Activated CD4-positive, alpha-beta T cell treated with anti-CD3 and anti-CD28 coated beads, Interleukin-2, amount 10 ng/mL, durations not matched to agents 7 days and 5 days (primary cell): ENCODE results near the gene METTL9. TPM values are rescaled to one million over a fixed set of nuclear protein-coding genes. Genes with fewer than 3 reads are reported as not detected.
"Not testable (repeated sequence)": the region's sequence is repeated elsewhere in the genome, so short reads cannot be mapped to it uniquely, and the experiment has no call there.

Experiments used
- CTCF ChIA-PET: fragments of 350-600 bp; sonication (Branson Sonifier 250); formaldehyde crosslinking; loops from one replicate; lab custom pipeline; 2021; ENCODE audit warnings: antibody characterized with exemption; lab: Charles Lee
- POLR2A ChIA-PET: fragments of 350-600 bp; sonication (Branson Sonifier 250); formaldehyde crosslinking; loops from one replicate; lab custom pipeline; 2021; ENCODE audit warnings: antibody characterized with exemption; lab: Charles Lee
- DNase-seq: peaks from one replicate; pipeline ENCODE4 v3.0.0-alpha.2; 2020
- H3K27ac Mint-ChIP-seq: one replicate; pipeline ENCODE4 v1.8.0; 2021; ENCODE audit warnings: mild to moderate bottlenecking, moderate library complexity, mixed read lengths
- H3K27me3 Mint-ChIP-seq: one replicate; pipeline ENCODE4 v1.8.0; 2021; ENCODE audit warnings: mixed read lengths
- H3K36me3 Mint-ChIP-seq: one replicate; pipeline ENCODE4 v1.8.0; 2021; ENCODE audit warnings: low read depth, mixed read lengths
- H3K4me1 Mint-ChIP-seq: one replicate; pipeline ENCODE4 v1.8.0; 2021; ENCODE audit warnings: mixed read lengths
- H3K4me3 Mint-ChIP-seq: one replicate; pipeline ENCODE4 v1.8.0; 2021; ENCODE audit warnings: mild to moderate bottlenecking, moderate library complexity, mixed read lengths
- H3K9me3 Mint-ChIP-seq: one replicate; pipeline ENCODE4 v1.8.0; 2021; ENCODE audit warnings: mixed read lengths
- total RNA-seq, 2 experiments: library from RNA; stranded (reverse); gene quantifications; one replicate each; pipeline ENCODE4 v1.2.3, GENCODE V29; 2021

The METTL9 gene
- total RNA-seq, 2 experiments from 2014 or later, result 82.1 to 87.1 TPM

DNA sequence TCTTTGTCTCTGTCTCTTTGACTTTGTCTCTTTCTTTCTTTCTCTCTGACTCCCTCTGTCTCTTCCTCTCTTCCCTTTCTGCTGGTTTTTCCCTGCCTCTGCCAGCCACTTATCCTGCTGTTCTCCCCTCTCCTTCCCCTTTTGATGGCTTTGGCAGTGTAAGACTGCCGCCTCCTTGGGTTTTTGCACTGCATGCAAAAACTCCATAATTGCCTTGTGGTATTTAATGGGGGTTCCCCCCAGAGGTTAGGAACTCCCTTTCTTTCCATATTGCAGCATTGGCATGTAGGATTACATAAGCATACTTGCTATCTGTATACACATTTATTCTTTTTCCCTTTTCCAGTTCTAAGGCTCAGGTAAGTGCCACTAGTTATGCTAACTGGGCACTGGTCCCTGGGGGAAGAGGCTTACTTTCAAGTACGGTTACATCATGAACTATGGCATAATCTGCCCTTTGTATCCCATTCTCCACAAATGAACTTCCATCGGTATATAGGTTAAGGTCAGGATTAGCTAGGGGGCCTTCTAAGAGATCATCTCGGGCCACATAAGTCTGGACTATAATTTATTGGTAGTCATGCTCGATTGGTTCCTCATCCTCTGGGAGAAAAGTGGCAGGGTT is 32.7 kb downstream of the METTL9 start:
- POLR2A ChIA-PET, H3K9me3 Mint-ChIP-seq, CTCF ChIA-PET, H3K27ac Mint-ChIP-seq, H3K4me1 Mint-ChIP-seq, H3K4me3 Mint-ChIP-seq, H3K27me3 Mint-ChIP-seq, DNase-seq: not testable (repeated sequence)
- H3K36me3 Mint-ChIP-seq, result peaks cover 31% of the 10 kb centered on the region

DNA sequence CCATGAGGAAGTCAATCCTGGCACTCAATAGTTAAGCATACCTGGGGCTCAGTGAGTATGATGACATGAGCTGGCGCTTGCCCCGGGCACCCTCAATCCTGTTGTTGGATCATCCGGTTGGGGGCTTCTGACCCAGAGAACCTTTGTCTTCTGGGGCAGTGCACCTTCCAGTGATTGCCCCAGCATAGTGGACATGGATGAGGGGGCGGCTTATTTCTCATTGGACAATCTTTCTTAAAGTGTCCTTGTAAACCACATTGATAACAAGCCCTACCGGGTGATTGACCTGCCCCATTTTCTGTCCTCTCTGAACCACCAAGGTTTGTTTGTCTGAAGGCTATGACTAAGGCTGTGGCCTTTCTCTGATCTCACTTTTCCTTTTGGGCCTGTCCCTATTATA is 34.8 kb downstream of the METTL9 start:
- CTCF ChIA-PET, result interaction anchor here (0.9 kb wide), 1 partner anchor 37 kb away, joined by 3 read pairs; no protein-coding TSS in a partner anchor
- Mint-ChIP-seq H3K4me3 (no peak overlapping the region), H3K4me1 (peaks cover 19% of the 10 kb centered on the region)

DNA sequence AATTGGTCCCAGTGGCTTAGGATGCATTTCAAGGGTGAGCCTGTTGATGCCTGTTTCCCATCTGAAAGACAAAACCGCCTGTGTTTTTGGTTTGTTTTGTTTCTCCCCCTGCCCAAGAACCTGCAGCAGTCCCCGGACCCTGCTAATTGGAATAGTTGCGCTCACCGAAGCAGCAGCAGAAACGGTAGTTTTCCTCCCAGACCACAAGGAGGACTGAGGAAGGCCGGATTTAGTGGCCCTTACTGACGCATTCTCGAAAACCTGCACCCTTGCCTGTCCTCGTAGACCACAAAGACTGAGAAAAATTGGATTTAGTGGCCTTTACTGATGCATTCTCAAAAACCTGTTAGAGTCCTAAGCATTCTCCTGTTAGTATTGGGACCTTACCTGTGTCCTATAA is 36.3 kb downstream of the METTL9 start:
- H3K27me3 Mint-ChIP-seq, H3K9me3 Mint-ChIP-seq, CTCF ChIA-PET, H3K4me3 Mint-ChIP-seq, POLR2A ChIA-PET, H3K27ac Mint-ChIP-seq, H3K36me3 Mint-ChIP-seq, DNase-seq: not testable (repeated sequence)
- peaks cover 23% of the 10 kb centered on the region for H3K4me1 Mint-ChIP-seq

More for the DNA sequence above, 34.8 kb downstream of the METTL9 start:
- H3K9me3 Mint-ChIP-seq, result peaks cover 5% of the 10 kb centered on the region
- H3K27ac Mint-ChIP-seq, result no peak overlapping the region
- DNase-seq, result no peak
- POLR2A ChIA-PET, result no interaction called here
- H3K27me3 Mint-ChIP-seq, result no peaks in the 10 kb centered on the region
- peaks cover 12% of the 10 kb centered on the region for H3K36me3 Mint-ChIP-seq

DNA sequence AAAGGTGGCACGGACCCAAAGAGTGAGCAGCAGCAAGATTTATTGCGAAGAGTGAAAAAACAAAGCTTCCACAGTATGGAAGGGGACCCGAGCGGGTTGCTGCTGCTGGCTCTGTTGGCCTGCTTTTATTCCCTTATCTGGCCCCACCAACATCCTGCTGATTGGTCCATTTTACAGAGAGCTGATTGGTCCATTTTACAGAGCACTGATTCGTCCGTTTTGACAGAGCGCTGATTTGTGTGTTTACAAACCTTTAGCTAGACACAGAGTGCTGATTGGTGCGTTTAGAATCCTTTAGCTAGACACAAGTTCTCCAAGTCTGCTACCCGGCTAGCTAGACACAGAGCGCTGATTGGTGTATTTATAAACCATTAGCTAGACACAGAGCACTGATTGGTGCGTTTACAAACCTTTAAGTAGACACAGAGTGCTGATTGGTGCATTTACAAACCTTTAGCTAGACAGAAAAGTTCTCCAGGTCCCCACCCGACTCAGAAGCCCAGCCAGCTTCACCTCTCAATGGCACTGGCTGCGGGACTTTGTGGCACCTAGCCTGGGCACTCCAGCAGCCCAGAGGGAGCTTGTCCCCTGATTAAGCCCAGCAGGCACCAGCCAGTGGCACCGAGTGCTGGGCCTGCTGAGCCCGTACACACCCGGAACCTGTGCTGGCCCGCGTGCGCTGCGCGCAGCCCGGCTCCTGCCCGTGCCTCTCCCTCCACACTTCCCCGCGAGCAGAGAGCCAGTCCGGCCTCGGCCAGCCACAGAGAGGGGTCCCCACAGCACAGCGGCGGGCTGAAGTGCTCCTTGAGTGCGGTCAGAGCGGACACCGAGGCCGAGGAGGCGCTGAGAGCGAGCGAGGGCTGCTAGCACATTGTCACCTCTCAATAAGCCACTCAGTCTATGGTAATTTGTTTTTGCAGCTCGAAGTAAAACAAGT is 37.9 kb downstream of the METTL9 start:
- peaks cover 4% of the 10 kb centered on the region for H3K36me3 Mint-ChIP-seq
- DNase-seq, result no peak
- CTCF ChIA-PET, result interaction anchor here (1.1 to 1.3 kb wide), 3 partner anchors 9 to 14 kb away, joined by 3 to 5 read pairs (median 4); no protein-coding TSS in a partner anchor
- H3K4me3 Mint-ChIP-seq, result no peak overlapping the region
- H3K9me3 Mint-ChIP-seq, result no peaks in the 10 kb centered on the region
- H3K4me1 Mint-ChIP-seq, result peaks cover 27% of the 10 kb centered on the region
- H3K27me3 Mint-ChIP-seq, result no peaks in the 10 kb centered on the region
- POLR2A ChIA-PET, result no interaction called here
- no peak overlapping the region for H3K27ac Mint-ChIP-seq

DNA sequence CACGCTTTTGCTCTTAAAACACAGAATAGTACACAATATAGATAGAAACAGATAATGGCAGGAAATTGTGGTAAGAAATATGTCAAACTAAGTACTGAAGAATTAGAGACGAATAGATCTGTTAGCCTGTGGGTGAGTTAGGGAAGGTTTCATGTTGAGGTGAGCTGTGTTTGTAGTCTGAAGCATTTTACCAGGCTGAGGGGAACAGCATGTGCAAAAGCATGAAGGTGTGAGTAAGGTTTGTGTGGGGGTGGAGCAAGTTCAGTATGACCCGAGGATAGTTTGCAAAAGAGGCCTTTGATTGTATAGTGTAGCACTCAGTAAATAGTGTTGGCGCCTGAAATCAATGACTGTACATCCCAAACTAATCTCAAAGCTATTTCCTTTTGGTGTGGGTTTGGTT is 39.2 kb downstream of the METTL9 start:
- peak overlapping the region; percentile 76 for H3K27ac Mint-ChIP-seq
- no peak overlapping the region for H3K4me3 Mint-ChIP-seq
- no peak for DNase-seq
- ChIA-PET CTCF (interaction anchor here (1.2 to 1.7 kb wide), 3 partner anchors 10 to 30 kb away, joined by 3 to 6 read pairs (median 5); no protein-coding TSS in a partner anchor), POLR2A (no interaction called here)
- H3K4me1 Mint-ChIP-seq, result peaks cover 27% of the 10 kb centered on the region
- H3K27me3 Mint-ChIP-seq, result no peaks in the 10 kb centered on the region
- H3K9me3 Mint-ChIP-seq, result no peaks in the 10 kb centered on the region
- H3K36me3 Mint-ChIP-seq, result peaks cover 4% of the 10 kb centered on the region

DNA sequence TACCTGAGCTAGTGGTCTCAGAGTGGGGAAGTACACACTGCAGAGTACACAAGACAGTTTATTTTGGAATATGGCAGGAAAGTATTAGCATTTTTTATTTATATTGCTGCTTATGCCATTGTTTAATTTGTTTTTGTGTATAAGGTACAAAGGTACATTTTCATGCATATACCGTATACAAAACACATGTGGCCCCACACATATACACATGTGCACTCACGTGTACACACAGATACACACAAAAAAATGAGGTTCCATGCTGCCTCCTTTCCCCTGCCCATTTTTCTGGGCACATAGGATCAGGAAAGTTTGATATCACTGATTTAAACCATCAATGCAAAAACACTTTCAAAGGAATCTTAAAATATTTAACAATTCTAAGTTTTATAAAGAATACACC is 40.1 kb downstream of the METTL9 start:
- H3K4me3 Mint-ChIP-seq, result no peak overlapping the region
- CTCF ChIA-PET, result interaction anchor here (1.3 to 2.1 kb wide), 4 partner anchors 18 to 39 kb away, joined by 4 to 6 read pairs (median 5); no protein-coding TSS in a partner anchor
- peaks cover 4% of the 10 kb centered on the region for H3K36me3 Mint-ChIP-seq
- no peaks in the 10 kb centered on the region for H3K9me3 Mint-ChIP-seq
- peaks cover 34% of the 10 kb centered on the region for H3K4me1 Mint-ChIP-seq
- no peak for DNase-seq
- no peaks in the 10 kb centered on the region for H3K27me3 Mint-ChIP-seq
- H3K27ac Mint-ChIP-seq, result no peak overlapping the region
- POLR2A ChIA-PET, result no interaction called here

DNA sequence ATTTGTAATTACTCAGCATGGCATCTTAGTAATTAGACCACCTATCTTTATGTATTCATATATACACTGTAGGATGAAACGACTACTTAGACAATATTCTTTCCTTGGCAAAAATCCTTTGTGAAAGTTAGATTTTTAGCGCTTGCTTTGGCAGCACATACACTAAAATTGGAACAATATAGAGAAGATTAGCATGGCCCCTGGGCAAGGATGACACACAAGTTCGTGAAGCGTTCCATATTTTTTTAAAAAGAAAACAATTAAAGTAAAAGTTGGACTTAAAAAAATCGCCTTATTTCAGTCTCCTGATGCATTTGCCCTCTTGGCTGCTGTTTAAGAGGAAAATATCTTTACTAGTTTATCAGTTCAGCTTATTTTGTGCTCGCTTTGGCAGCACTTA is 42.5 kb downstream of the METTL9 start:
- H3K9me3 Mint-ChIP-seq, result no peaks in the 10 kb centered on the region
- H3K4me3 Mint-ChIP-seq, result no peak overlapping the region
- no peak overlapping the region for H3K27ac Mint-ChIP-seq
- H3K4me1 Mint-ChIP-seq, result peaks cover 56% of the 10 kb centered on the region
- no peaks in the 10 kb centered on the region for H3K27me3 Mint-ChIP-seq
- ChIA-PET POLR2A (no interaction called here), CTCF (no interaction called here)
- peaks cover 2% of the 10 kb centered on the region for H3K36me3 Mint-ChIP-seq
- DNase-seq, result no peak

DNA sequence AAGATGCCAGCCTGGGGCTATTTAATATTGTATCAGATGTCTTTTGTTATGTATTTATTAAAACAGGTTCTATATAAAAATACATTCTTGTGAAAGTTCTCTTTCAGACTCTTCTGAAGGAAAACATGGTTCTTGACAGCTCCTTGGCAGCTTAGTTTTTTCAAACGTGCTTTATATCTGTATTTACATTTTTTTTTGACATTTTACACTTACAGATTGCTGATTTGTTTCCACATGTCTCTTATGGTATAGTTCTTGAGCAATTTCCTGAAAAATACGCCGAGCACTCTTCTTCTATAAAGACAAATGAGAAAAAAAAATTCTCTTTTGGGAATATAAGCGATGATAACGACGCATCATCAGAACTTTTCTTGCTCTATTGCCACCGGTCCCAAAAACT is 43.5 kb downstream of the METTL9 start:
- H3K27ac Mint-ChIP-seq, result no peak overlapping the region
- H3K4me3 Mint-ChIP-seq, result no peak overlapping the region
- H3K27me3 Mint-ChIP-seq, result no peaks in the 10 kb centered on the region
- H3K4me1 Mint-ChIP-seq, result peaks cover 58% of the 10 kb centered on the region
- no peak for DNase-seq
- H3K9me3 Mint-ChIP-seq, result no peaks in the 10 kb centered on the region
- ChIA-PET POLR2A (no interaction called here), CTCF (no interaction called here)
- peaks cover 3% of the 10 kb centered on the region for H3K36me3 Mint-ChIP-seq

DNA sequence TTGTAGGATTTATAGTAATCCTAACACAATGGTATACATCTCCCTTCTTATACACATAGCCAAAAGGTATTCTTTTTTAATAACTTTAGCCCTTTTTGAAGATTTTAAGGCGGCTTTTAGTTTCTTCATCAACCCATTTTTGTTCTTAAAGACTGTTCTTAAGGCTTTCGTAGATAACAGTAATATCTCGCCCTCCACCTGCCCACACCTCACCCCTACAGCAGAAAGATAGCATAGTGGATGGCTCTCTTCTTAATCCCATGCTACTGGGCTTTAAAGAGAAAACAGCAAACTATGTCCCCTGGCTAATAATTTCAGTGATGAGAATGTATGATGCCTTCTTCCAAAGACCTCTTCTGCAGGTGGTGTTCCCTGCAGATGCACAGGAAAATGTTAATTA is 44.4 kb downstream of the METTL9 start:
- no peak for DNase-seq
- Mint-ChIP-seq H3K27me3 (no peaks in the 10 kb centered on the region), H3K4me1 (peaks cover 60% of the 10 kb centered on the region), H3K36me3 (peaks cover 3% of the 10 kb centered on the region), H3K4me3 (no peak overlapping the region), H3K27ac (no peak overlapping the region), H3K9me3 (no peaks in the 10 kb centered on the region)
- ChIA-PET CTCF (no interaction called here), POLR2A (no interaction called here)

DNA sequence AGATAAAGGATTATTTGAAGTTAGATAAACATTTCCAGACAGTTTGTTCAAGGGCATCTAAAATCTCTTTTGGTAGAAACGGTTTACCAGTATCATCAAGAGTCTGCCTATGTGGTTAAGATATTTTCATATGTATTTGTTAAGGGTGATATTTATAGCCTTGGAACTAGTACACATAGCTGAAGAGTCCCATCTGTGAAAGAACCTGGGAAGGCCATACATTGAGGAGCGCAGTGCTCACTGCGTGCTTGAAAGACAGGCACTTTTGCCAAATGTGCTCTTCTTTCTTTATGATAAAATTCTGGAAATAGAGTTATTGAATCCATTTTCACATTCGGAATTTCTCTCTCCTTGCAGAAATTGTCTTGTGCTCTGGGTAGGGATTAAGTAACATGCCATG is 45.3 kb downstream of the METTL9 start:
- no peak for DNase-seq
- Mint-ChIP-seq H3K9me3 (no peaks in the 10 kb centered on the region), H3K36me3 (peaks cover 3% of the 10 kb centered on the region), H3K27me3 (no peaks in the 10 kb centered on the region), H3K4me1 (peaks cover 56% of the 10 kb centered on the region), H3K4me3 (peak overlapping the region; percentile 76), H3K27ac (peak overlapping the region; percentile 95)
- ChIA-PET POLR2A (no interaction called here), CTCF (interaction anchor here (0.9 to 1.5 kb wide), 2 partner anchors 52 to 544 kb away, joined by 4 read pairs; no protein-coding TSS in a partner anchor)

DNA sequence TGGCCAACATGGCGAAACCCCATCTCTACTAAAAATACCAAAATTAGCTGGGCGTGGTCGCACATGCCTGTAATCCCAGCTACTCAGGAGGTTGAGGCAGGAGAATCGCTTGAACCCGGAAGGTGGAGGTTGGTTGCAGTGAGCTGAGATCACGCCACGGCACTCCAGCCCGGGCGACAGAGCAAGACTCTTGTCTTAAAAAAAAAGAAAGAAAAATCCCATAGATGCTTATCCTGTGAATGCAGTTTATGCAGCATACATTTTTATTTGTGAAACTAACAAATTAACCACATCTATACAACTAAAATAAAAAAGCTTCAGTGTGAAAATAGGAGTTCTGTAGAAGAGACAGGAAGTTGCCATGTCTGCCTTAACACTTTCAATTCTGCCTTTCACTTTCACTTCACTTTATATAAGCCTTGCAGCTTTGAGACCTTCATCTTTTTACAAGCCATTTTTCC is 45.9 kb downstream of the METTL9 start:
- peaks cover 56% of the 10 kb centered on the region for H3K4me1 Mint-ChIP-seq
- no peaks in the 10 kb centered on the region for H3K9me3 Mint-ChIP-seq
- CTCF ChIA-PET, result interaction anchor here (0.6 to 1.5 kb wide), 7 partner anchors 16 to 544 kb away, joined by 3 to 5 read pairs (median 4); no protein-coding TSS in a partner anchor
- peak overlapping the region; percentile 95 for H3K27ac Mint-ChIP-seq
- POLR2A ChIA-PET, result interaction anchor here (0.6 kb wide), 2 partner anchors 51 to 65 kb away, joined by 3 read pairs; no protein-coding TSS in a partner anchor
- peaks cover 3% of the 10 kb centered on the region for H3K36me3 Mint-ChIP-seq
- no peaks in the 10 kb centered on the region for H3K27me3 Mint-ChIP-seq
- H3K4me3 Mint-ChIP-seq, result peak overlapping the region; percentile 76
- peak; percentile 35 for DNase-seq

DNA sequence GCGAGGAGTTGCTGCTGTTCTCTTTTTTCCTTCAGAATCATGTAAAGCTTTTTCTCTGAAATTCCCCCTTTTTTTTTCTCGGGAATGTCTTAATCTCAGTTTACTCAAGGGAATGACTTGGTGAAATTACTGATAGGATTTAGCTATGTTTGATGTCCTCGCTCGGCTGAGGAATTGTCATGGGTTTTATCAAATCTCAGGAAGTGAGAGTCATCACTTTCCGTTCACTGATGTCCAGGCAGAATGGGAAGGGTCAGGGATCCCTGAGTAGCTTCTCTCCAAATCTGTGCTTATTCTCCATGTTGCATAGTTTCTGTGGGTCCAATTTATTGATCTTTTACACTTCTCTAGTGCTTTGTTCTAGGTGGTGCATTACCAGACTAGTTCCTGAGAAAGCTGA is 46.7 kb downstream of the METTL9 start:
- ChIA-PET POLR2A (interaction anchor here (0.6 kb wide), 1 partner anchor 65 kb away, joined by 3 read pairs; no protein-coding TSS in a partner anchor), CTCF (interaction anchor here (0.6 to 1.9 kb wide), 6 partner anchors 9 to 1038 kb away, joined by 3 to 5 read pairs (median 4); no protein-coding TSS in a partner anchor)
- DNase-seq, result no peak
- Mint-ChIP-seq H3K4me3 (peak overlapping the region; percentile 76), H3K4me1 (peaks cover 55% of the 10 kb centered on the region), H3K36me3 (peaks cover 2% of the 10 kb centered on the region), H3K27me3 (no peaks in the 10 kb centered on the region), H3K27ac (peak overlapping the region; percentile 95), H3K9me3 (no peaks in the 10 kb centered on the region)
